Measurements from ENCODE around the gene UNC80.

UNC80 gene

DNA sequence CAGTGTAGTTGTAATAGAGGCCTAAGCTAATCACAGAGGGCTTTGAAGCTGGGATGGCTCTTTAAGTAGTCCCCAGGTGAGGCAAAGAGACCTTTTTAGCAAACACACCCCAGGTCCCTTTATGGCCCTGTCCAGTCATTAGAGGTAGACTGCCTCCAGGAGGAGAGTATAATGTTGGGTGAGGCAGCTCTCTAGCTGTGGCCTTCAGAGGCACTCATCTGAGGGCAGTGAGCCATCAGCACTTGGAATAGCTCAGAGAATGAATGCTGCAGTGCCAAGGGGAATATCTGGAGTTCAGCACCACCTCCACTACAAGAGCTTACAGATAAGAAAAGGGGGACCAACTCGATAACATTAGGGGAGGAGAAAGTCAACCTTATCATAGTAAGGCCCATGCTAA lies 52.8 kb downstream of the UNC80 start:
- TF ChIP-seq MAX (IDR thresholded peaks at IDR 0.05; ENCODE audit: low read depth, low read length): no peak
- TF ChIP-seq, protein P1, sequence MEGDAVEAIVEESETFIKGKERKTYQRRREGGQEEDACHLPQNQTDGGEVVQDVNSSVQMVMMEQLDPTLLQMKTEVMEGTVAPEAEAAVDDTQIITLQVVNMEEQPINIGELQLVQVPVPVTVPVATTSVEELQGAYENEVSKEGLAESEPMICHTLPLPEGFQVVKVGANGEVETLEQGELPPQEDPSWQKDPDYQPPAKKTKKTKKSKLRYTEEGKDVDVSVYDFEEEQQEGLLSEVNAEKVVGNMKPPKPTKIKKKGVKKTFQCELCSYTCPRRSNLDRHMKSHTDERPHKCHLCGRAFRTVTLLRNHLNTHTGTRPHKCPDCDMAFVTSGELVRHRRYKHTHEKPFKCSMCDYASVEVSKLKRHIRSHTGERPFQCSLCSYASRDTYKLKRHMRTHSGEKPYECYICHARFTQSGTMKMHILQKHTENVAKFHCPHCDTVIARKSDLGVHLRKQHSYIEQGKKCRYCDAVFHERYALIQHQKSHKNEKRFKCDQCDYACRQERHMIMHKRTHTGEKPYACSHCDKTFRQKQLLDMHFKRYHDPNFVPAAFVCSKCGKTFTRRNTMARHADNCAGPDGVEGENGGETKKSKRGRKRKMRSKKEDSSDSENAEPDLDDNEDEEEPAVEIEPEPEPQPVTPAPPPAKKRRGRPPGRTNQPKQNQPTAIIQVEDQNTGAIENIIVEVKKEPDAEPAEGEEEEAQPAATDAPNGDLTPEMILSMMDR (IDR thresholded peaks at IDR 0.05; ENCODE audit: low read depth, low read length): no peak
- TF ChIP-seq MYC (IDR thresholded peaks at IDR 0.05; ENCODE audit: low read depth, low read length): no peak
- no peak for DNase-seq (ENCODE audit: low read depth)
- no peak overlapping the region for H3K4me3 ChIP-seq (ENCODE audit: low read depth, low read length)

GRCh38 chr2:209830722-209831465 lies 59.3 kb downstream of the UNC80 start:
- DNase-seq (ENCODE audit: low read depth): no peak
- H3K4me3 ChIP-seq (ENCODE audit: low read depth, low read length): no peak overlapping the region
- no peak for TF ChIP-seq MYC (IDR thresholded peaks at IDR 0.05; ENCODE audit: low read depth, low read length)
- TF ChIP-seq MAX (IDR thresholded peaks at IDR 0.05; ENCODE audit: low read depth, low read length): no peak
- TF ChIP-seq, protein P1 (IDR thresholded peaks at IDR 0.05; ENCODE audit: low read depth, low read length): no peak
- TF ChIP-seq POLR2A (IDR thresholded peaks at IDR 0.05; ENCODE audit: extremely low read depth, insufficient read length): no peak

DNA sequence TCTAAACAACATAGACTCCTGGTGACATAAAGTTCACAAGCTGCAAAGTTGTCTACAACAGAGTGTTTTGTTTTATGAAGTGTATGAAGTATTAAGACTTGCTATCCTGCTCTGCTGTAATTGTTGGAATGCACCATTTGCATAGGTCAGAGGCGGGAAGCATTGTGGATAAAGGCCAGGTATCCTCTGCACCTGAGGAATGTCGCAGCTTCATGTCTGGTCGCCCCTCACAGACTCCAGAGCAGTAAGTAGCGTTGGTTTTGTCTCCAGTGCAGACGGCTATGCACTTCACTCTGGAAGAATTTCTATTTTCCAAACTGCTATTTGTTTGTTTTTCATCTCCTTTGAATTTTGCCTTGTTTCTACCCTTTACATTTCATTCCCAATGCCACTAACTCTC lies 63.1 kb downstream of the UNC80 start:
- TF ChIP-seq POLR2A (IDR thresholded peaks at IDR 0.05; ENCODE audit: extremely low read depth, insufficient read length): no peak
- no peak for TF ChIP-seq MYC (IDR thresholded peaks at IDR 0.05; ENCODE audit: low read depth, low read length)
- TF ChIP-seq, protein P1 (IDR thresholded peaks at IDR 0.05; ENCODE audit: low read depth, low read length): no peak
- no peak for TF ChIP-seq MAX (IDR thresholded peaks at IDR 0.05; ENCODE audit: low read depth, low read length)
- H3K4me3 ChIP-seq (ENCODE audit: low read depth, low read length): no peak overlapping the region
- DNase-seq (ENCODE audit: low read depth): no peak

- TF ChIP-seq POLR2A (IDR thresholded peaks at IDR 0.05; ENCODE audit: extremely low read depth, insufficient read length) (no peak), MYC (IDR thresholded peaks at IDR 0.05; ENCODE audit: low read depth, low read length) (no peak), MAX (IDR thresholded peaks at IDR 0.05; ENCODE audit: low read depth, low read length) (no peak)
- TF ChIP-seq, protein P1 (IDR thresholded peaks at IDR 0.05; ENCODE audit: low read depth, low read length): no peak
- DNase-seq (ENCODE audit: low read depth): no peak
- no peak overlapping the region for H3K4me3 ChIP-seq (ENCODE audit: low read depth, low read length)
These were observed 68.8 kb downstream of the UNC80 start for GRCh38 chr2:209840434-209840833.

- H3K4me3 ChIP-seq (ENCODE audit: low read depth, low read length): no peak overlapping the region
- peak; percentile 52 for DNase-seq (ENCODE audit: low read depth)
- no peak for TF ChIP-seq POLR2A (IDR thresholded peaks at IDR 0.05; ENCODE audit: extremely low read depth, insufficient read length)
- no peak for TF ChIP-seq MYC (IDR thresholded peaks at IDR 0.05; ENCODE audit: low read depth, low read length)
- TF ChIP-seq, protein P1 (IDR thresholded peaks at IDR 0.05; ENCODE audit: low read depth, low read length): no peak
- TF ChIP-seq MAX (IDR thresholded peaks at IDR 0.05; ENCODE audit: low read depth, low read length): no peak
These were observed 74.0 kb downstream of the UNC80 start for GRCh38 chr2:209845666-209846065.
